ENCODE measurements around the gene PRRT4. TPM values are rescaled to one million over a fixed set of nuclear protein-coding genes. Genes with fewer than 3 reads are reported as not detected.

PRRT4 gene
- 0.26 TPM for total RNA-seq
- long read RNA-seq: 0 reads

DNA sequence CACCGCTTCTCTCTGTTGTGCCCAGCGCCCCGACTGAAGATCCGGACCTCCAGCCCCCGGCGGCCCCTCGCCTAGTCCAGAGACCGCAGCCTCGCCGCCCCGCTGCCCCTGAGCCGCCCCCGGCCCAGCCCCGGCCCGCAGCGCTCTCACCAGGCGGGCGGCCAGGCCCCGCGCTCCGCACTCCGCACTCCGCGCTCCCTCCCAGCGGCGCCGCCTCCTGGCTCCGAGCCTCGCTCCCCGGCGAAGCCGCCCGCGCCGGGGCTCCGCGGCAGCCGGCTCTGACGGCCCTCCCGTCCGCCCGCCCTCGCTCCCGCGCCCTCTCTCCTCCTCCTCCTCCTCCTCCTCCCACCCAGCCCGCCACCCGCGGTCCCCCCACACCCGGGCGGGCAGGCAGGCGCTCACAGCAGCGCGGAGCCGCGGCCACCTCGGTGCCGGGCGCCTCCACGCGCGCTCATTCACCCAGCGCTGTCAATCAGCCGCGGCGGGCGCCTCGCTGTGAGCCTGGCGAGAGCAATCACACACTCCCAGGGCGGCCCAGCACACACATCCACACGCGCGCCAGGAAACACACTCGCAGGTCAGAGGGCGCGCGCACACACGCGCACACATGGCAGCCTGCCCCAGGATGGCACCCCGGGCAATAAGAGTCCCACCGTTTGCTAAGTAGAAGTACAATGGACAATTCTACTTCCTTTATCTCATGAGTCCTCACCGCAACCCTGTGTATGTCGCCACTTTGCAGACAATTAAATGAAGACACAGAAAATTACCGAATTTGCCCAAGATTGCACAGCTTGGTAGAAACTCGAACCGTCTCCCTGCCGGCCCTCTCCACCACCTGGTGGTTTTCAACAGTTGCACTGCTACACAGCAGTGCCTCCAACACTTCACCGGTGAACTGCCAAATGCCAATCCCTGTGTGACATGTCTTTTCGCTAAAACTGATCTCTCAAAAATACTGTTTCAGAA, at the start of gene PRRT4:
PRRT4 (minus strand) TSS at position 280 of the 969 bp plus-strand sequence.
- TF ChIP-seq, protein P1, sequence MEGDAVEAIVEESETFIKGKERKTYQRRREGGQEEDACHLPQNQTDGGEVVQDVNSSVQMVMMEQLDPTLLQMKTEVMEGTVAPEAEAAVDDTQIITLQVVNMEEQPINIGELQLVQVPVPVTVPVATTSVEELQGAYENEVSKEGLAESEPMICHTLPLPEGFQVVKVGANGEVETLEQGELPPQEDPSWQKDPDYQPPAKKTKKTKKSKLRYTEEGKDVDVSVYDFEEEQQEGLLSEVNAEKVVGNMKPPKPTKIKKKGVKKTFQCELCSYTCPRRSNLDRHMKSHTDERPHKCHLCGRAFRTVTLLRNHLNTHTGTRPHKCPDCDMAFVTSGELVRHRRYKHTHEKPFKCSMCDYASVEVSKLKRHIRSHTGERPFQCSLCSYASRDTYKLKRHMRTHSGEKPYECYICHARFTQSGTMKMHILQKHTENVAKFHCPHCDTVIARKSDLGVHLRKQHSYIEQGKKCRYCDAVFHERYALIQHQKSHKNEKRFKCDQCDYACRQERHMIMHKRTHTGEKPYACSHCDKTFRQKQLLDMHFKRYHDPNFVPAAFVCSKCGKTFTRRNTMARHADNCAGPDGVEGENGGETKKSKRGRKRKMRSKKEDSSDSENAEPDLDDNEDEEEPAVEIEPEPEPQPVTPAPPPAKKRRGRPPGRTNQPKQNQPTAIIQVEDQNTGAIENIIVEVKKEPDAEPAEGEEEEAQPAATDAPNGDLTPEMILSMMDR (IDR thresholded peaks at IDR 0.05): no peak
- peak within 1 kb of the TSS; percentile 46 for H3K4me3 ChIP-seq
- ATAC-seq: peak; percentile 76
- H3K9me3 ChIP-seq: no peaks in the 10 kb centered on the region
- peaks cover 19% of the 10 kb centered on the region for H3K27me3 ChIP-seq
- H3K4me1 ChIP-seq: peaks cover 9% of the 10 kb centered on the region
- H3K27ac ChIP-seq: no peak within 1 kb of the TSS
- peak; percentile 68 for DNase-seq
- H3K36me3 ChIP-seq: no peaks in the 10 kb centered on the region
- intact Hi-C loops (cut with DNase I): no loop called here

GRCh38 chr7:128410451-128410753, 48.9 kb upstream of the PRRT4 start:
- intact Hi-C loops (cut with DNase I): no loop called here
- Histone ChIP-seq H3K27me3 (no peaks in the 10 kb centered on the region), H3K27ac (peak overlapping the region; percentile 99), H3K4me3 (peak overlapping the region; percentile 71), H3K9me3 (no peaks in the 10 kb centered on the region), H3K36me3 (no peaks in the 10 kb centered on the region), H3K4me1 (peaks cover 37% of the 10 kb centered on the region)
- DNase-seq (no peak), ATAC-seq (peak; percentile 48)
- TF ChIP-seq, protein P1 (IDR thresholded peaks at IDR 0.05): no peak

DNA sequence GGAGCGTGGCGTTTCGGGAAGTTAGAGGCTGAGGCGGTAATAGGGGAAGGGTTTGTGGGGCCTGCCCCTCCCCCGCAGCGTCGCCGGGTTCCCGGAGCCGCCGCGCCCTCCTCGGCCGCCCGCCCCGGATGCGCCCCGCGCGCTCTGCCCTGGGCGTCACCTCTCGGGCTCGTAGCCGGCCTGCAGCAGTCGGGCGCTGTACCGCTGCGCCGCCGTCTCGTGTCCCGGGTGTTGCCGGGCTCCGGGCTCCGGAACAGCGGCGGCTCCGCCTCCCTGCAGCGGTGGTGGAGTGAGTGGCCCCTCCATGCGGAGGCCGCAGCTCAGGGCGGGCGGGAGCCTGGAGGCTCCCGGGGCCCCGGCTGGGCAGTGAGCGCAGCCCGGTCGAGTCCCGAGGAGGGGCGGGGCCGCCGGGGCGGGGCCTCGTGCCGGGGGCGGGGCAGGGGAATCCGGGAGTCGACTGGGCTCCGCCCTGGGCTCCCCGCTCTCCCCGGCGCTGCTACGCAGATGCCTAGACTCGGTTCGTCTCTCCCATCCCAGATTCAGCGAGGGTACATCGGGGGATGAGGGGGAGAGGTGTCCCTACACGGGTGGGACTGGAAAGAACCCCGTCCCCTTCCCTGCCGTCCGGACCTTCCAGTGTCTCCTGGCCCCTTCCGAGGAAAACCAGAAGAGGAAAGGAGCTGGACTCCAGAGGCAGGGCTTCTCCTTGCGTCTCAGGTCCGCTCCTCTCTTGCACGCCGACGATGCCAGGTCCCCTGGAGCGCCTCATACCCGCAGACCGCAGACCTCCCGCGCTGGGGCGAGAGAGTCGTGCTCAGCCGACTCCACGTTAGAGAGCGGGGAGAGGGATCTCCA, 48.3 kb upstream of the PRRT4 start, which contains the start of gene IMPDH1:
IMPDH1 (minus strand) TSS at position 387 of the 855 bp plus-strand sequence; CDS start at position 306, 81 bp downstream.
- Histone ChIP-seq H3K9me3 (no peaks in the 10 kb centered on the region), H3K4me1 (peaks cover 41% of the 10 kb centered on the region), H3K27me3 (no peaks in the 10 kb centered on the region), H3K36me3 (no peaks in the 10 kb centered on the region), H3K4me3 (peak within 1 kb of the TSS; percentile 71), H3K27ac (peak within 1 kb of the TSS; percentile 99)
- ATAC-seq (peak; percentile 94), DNase-seq (peak; percentile 96)
- TF ChIP-seq, protein P1 (IDR thresholded peaks at IDR 0.05): no peak
- intact Hi-C loops (cut with DNase I): no loop called here

- no peak for ATAC-seq
- TF ChIP-seq, protein P1 (IDR thresholded peaks at IDR 0.05): no peak
- Histone ChIP-seq H3K27me3 (no peaks in the 10 kb centered on the region), H3K9me3 (no peaks in the 10 kb centered on the region), H3K27ac (peak overlapping the region; percentile 99), H3K4me3 (peak overlapping the region; percentile 71), H3K36me3 (no peaks in the 10 kb centered on the region), H3K4me1 (peaks cover 49% of the 10 kb centered on the region)
- intact Hi-C loops (cut with DNase I): no loop called here
- DNase-seq: peak; percentile 73
Measured at GRCh38 chr7:128408709-128409595, 47.5 kb upstream of the PRRT4 start.
